Measurements from ENCODE around the gene UXS1.

UXS1 gene

DNA sequence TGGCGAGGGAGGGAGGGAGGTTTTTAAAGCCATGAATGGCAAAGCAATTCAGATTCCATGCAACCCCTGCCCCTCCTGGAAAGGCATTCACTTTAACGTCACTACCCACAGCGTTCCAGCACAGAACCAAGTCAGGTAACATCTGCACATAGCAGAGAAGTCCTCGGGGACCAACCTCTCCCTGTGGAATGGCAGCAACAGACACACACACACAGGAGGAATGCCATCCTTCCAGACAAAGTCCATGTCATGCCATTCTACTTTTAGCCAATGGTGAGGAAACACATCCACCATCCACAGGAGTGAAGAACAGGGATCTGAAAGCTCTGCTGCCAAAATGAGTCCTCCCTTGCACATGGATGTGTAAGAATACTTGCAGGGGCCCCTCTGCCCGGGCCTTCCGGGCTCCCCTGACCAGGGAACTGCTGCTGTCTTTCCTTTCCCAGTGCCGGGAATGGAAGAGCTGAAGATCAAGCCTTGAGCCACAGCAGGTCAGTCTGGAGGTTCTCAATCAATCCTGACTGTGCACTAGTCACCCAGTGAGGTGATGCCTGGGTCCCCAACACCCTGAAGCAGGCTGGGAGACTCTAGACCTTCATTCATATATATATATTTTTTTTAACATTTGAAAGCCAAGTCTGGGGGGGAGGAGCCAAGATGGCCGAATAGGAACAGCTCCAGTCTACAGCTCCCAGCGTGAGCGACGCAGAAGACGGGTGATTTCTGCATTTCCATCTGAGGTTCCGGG lies 63.7 kb downstream of the UXS1 start:
- DNase-seq (ENCODE audit: low spot score): no peak

GRCh38 chr2:106129592-106129991 lies 64.5 kb downstream of the UXS1 start:
- DNase-seq (ENCODE audit: low spot score): no peak

DNA sequence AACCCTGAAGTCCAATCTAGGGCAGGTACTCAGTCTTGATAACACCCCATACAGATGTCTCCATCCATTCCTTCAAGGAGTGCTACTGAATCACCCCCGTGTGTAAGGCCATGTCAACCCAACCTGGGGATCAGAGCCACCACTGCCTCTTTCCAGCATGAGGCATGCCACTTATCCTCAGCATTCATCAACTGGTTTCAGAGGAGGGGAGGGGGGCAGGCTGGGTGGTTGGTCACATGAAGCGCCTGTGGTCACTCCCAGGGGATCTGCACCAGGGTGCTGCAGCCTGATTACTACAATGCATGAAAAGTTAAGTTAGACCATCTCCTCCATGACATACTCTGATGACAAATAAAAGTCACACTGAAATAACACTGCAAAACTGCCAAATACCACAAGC lies 65.0 kb downstream of the UXS1 start:
- no peak for DNase-seq (ENCODE audit: low spot score)

DNA sequence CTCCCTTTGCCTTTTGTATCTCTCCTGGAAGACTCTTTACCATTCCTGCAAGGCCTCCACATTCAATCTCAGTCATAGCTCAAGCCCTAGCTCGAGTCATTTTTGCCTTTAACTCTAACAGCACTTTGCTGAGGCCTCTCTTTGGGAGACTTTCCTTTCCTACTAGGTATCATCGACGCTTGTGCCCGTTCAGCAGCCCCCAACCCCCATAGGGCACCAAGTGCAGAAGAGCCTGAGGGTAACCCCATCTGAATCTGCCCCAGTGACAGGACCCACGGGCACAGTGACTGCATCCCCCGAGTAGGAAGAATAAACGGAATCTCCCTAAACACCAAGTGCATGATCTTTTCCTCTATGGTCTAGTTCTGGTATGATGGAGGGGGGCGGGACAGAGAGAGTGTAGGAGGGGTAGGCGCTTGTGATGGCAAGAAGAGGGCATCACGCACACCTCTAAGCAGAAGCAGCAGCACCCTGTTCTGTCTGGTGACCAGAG lies 66.3 kb downstream of the UXS1 start:
- DNase-seq (ENCODE audit: low spot score): no peak

GRCh38 chr2:106127282-106127771 lies 66.8 kb downstream of the UXS1 start:
- DNase-seq (ENCODE audit: low spot score): no peak

GRCh38 chr2:106126705-106127281 lies 67.3 kb downstream of the UXS1 start:
- DNase-seq (ENCODE audit: low spot score): no peak

- no peak for DNase-seq (ENCODE audit: low spot score)
Measured at GRCh38 chr2:106126295-106126694, 67.8 kb downstream of the UXS1 start.

DNA sequence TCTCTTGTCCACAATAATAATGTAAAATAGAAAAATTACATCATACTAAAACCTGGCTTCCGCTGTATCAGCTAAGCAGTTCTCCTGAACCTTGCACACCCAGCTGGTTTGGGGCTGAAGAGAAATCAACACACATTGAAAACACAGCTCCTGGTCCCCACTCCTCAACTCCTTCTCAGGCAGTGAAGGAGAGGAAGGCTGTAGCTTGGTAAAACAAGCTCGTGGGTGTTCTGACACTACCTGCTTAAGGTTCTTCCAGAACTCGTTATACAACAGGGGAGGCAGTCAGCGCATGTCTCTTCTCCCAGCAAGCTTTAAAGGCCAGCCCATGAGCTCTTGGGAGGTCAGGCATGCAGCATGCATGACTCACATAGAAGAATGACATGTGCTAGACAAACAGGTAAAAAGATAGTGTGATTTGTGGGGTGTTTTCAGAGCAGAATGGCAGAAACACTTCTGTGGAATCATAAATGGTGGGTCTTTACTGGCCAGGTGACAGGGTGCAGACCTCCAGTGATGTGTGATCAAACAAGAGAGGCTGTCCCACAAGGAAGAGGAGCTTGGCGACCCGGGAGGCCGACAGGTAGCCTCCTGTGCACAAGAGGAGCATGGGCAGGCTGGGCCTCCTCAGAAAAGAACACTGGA lies 69.1 kb downstream of the UXS1 start:
- DNase-seq (ENCODE audit: low spot score): no peak

- DNase-seq (ENCODE audit: low spot score): no peak
Measured at GRCh38 chr2:106124106-106124756, 69.9 kb downstream of the UXS1 start.

- DNase-seq (ENCODE audit: low spot score): no peak
Measured at GRCh38 chr2:106122157-106122556, 71.9 kb downstream of the UXS1 start.

GRCh38 chr2:106120432-106120831 lies 73.7 kb downstream of the UXS1 start:
- DNase-seq (ENCODE audit: low spot score): no peak

- DNase-seq (ENCODE audit: low spot score): no peak
Measured at GRCh38 chr2:106119074-106119473, 75.0 kb downstream of the UXS1 start.

GRCh38 chr2:106117882-106118684 lies 76.0 kb downstream of the UXS1 start:
- DNase-seq (ENCODE audit: low spot score): no peak

DNA sequence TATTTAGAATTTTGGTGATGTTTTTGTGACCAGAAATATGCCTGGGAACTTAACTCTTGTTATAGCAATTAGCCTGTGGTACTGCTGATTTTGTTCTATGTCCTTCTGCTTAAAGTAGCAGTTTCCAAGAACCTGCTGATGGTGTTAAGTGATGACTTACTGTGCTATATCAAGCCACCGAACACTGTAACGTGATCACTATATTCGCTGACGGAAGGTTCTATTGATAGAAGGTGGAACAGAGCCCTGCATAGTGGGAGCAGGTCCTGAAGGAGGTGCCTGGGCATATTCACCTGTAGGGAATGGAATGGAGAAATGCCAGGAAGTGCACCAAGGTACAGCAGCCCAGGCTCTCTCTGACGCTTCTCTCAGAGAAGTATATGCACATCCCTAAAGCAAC lies 76.8 kb downstream of the UXS1 start:
- DNase-seq (ENCODE audit: low spot score): no peak

GRCh38 chr2:106116248-106116647 lies 77.9 kb downstream of the UXS1 start:
- no peak for DNase-seq (ENCODE audit: low spot score)

GRCh38 chr2:106115665-106116064 lies 78.4 kb downstream of the UXS1 start:
- DNase-seq (ENCODE audit: low spot score): no peak

DNA sequence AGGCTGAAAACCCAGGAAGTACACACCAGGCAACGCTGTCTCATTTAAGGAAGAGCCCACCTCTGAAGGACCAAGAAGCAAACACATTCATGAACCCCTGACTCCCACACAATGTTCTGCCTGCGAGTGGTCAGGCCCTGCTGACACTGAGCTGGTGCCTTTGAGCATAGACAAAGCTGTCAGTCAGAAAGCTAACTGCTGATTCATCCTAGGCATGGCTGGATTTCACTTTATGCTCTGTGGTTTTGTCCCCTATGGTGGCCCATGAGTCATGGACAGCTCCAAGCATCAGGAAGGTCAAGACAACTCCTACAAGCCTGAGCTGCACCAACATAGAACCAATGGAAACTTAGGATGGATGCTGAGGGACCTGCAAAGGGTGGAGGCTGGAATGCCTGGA lies 78.9 kb downstream of the UXS1 start:
- DNase-seq (ENCODE audit: low spot score): no peak

- DNase-seq (ENCODE audit: low spot score): no peak
Measured at GRCh38 chr2:106114166-106114565, 79.9 kb downstream of the UXS1 start.

- DNase-seq (ENCODE audit: low spot score): no peak
Measured at GRCh38 chr2:106113361-106113966, 80.6 kb downstream of the UXS1 start.

DNA sequence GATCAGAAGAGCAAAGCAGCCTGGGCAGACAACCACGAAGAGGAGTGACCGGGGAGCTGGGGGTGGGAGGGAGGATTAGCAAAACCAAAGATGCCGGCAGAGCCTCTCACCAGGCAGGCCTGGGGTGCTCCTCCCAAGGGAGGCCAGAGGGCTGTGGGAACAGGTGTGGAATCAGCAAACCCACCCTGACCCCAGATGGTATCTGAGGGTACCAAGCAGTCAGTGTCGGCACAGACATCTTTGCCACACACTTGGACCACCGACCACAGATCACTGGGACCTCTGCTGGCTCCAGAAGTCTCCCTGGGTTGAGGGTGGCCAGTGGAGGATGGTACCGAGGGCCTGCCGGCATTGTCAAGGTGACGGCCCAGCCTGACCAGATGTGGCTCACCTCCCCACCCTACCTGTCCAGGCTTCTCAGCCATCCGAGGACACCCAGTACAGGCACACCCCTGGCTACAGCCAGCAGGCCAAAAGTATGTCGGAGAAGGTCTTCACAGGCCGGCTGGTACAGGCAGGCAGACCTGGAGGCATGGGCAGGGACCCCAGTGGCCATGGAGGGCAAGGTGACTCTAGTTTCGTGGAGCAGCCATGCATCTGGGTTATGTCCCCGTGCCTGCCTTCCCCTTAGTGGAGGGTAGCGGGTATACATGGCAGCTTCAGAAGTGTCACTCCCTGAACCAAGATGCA lies 82.1 kb downstream of the UXS1 start:
- DNase-seq (ENCODE audit: low spot score): no peak

Data from left forelimb (tissue), 1 donor.